GM12801 (cell line): ENCODE data around the gene CTBP1.

Experiments used
- TF ChIP-seq, protein P1 (sequence below): IDR thresholded peaks from one replicate; pipeline ENCODE4 v1.5.1; 2011; ENCODE audit warnings: control low read depth; ENCODE audit not compliant: insufficient read length; ENCODE audit errors: extremely low read depth

Gene CTBP1

DNA sequence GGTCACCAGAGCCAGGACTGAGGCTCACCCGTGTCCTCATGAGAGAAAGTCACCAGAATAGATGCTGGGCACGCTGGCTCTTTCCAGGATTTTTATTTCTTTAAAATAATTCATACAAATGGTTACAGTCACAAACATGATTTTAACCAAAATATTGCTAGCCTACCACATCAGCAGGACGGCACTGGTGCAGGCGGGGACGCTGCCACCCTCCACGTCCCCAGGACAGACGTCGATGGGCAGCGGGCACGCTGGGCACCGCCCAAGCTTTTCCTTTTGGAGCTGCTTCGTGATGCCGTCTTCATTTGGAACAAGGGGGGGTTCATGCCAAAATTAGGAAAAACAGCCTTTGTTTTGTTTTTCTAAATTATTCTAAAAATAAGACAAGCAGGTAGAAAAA lies 37.6 kb downstream of the CTBP1 start:
- TF ChIP-seq, protein P1, sequence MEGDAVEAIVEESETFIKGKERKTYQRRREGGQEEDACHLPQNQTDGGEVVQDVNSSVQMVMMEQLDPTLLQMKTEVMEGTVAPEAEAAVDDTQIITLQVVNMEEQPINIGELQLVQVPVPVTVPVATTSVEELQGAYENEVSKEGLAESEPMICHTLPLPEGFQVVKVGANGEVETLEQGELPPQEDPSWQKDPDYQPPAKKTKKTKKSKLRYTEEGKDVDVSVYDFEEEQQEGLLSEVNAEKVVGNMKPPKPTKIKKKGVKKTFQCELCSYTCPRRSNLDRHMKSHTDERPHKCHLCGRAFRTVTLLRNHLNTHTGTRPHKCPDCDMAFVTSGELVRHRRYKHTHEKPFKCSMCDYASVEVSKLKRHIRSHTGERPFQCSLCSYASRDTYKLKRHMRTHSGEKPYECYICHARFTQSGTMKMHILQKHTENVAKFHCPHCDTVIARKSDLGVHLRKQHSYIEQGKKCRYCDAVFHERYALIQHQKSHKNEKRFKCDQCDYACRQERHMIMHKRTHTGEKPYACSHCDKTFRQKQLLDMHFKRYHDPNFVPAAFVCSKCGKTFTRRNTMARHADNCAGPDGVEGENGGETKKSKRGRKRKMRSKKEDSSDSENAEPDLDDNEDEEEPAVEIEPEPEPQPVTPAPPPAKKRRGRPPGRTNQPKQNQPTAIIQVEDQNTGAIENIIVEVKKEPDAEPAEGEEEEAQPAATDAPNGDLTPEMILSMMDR = no peak

DNA sequence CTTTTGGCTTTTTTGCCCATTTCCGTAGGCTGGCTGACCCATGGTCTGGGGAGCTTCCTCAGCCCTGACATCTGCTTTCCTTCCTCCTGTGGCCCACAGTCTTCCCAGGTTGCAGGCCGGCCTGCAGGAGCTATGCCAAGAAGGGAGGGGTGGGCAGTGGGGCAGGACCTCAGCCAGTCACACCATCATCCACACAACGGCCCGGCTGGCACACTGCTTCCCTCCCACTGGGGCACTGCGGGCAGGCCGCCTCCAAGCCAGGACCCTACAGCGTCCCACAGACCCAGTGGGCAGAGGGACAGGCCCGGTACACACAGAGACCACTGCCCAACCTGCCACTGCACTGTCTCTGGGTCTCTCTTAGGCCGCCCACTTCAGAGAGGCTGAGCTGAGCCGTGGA lies 38.0 kb downstream of the CTBP1 start:
- TF ChIP-seq, protein P1 = no peak

DNA sequence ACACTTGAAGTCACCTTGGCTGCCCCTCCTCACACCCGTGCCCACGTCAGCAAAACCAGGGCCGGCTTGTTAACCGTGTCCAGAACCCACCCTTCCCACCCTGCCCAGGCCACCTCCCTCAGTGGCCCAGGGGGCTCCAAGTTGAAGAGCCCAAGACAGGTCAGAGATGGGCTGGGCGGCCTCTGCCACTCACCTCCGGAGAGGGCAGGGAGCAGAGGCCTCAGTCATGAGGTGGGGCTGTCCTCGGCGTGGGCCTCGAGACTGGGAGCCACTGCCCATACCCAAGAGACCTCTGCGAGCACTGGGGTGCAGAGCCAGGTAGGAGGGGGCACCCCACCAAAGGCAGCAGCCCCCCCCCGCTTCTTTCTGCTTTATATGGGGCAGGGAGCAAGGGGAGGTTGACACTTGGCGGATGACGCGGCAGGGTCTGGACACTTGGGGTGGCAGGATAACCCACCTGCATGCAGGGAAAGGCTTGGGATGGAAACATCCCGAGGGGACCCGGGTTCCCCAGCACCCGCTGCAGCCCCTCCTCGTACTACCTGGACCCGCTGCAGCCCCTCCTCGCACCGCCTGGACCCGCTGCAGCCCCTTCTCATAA lies 38.6 kb downstream of the CTBP1 start:
- TF ChIP-seq, protein P1 = no peak

DNA sequence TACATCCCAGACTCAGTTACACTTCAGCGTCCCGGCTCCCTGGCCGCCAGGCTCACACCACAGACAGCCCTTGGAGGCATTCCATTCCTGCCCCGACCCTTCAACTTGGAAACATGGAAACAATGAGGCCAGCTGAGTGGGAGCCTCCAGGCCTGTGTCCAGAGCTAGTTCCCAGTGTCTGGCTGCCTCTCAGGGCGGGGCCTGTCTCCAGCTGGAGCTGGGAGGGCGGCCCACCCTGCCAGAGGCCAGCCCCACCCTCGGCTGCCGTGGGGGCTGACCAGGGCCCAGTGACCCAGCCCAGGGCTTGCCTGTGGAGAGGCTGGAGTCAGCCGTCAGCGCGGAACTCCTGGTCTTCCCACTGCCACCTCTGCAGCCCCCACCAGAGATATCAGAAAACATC lies 39.1 kb downstream of the CTBP1 start:
- TF ChIP-seq, protein P1 = no peak

DNA sequence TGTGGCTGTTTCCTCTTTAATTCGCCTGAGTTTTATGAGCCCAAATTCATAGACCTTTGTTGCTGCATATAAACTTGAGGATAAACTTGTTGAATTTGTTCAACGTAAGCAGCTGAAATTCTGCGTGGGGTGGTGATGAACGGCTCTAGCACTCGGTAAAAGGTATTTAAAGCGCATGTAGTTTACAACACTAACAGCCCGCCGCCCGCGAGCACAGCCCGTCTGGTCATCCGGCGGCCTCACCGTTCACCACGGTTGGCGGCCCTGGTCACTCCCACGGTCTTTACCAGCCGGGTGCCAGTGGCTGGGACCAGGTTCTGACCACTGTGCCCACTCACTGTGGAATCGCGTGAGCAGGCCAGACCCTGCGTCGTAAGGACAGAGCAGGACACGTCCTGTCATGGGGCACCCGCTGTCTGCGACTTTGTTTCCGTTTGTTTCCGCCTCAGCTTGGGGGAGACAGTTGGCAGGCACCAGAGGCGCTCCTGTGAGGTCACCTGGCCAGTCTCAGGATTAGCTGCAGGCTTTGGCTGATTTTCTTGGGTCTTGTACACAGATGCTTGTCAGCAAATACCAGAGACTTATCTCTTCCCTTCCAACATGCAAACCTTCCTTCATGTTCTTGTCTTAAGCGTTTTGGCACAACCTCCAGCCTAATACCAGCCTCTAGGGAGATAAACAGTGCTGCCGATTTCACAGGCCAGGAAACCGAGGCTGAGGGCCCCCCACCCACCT lies 39.8 kb downstream of the CTBP1 start:
- TF ChIP-seq, protein P1 = no peak

DNA sequence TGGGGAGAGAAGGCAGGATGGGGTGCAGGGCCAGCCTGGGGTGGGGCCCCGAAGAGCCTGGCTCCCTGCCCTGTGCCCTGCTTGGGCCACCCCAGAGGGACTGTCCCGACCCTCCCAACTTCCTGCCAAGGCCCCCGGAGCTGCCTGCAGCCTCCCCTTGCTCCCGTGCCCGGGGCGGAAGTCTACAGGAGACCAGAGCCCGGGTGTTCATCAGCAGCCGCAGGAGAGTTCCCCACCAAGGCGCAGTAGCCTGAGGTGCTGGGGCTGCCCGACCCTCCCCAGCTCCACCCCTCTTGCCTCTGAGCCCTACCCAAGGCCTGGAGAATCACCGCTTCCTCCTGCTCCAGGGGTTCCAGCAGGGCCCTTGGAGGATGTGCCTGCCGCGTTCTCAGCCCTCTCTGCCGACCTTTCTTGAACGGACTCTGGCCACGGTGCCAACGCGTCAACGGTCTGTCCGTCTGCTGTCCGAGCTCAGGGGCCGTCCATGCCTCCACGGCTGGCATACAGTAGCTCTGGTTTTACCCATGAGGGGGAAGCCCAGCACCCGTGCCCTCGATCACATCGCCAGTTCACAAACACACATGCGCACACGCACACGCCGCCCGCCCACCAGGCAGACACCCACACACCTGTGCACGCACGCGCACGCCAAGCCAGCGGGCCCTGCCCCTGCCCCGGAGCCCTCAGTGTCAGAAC lies 40.5 kb downstream of the CTBP1 start:
- TF ChIP-seq, protein P1 = no peak

DNA sequence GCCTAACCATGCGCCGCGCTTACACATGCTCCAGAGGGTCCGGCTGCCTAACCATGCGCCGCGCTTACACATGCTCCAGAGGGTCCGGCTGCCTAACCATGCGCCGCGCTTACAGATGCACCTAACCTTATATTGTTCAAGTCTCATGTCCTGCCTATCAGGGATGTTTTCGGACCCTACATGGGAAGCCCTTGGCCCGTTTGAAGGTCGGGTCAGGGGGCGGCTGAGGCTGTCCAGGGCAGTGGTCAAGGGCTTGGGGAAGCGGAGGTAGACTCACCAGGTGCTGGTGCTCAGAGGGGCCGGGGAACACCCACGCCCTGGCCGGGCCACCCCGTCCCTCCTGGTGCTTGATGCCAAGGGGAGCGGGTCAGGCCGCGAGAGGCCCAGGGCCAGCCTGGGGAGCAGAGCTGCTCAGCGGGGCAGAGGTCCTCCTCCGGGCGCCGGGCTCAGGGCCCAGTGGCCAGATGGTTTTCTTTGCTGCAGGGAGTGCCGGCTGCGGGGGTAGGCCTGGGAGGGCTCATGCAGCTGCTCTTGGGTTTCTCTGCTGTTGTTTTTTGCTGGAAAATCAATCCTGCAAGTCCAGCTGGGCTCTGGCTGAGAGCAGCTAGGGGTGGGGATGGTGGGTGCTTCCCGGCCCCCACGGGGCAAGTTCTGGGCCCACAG lies 41.2 kb downstream of the CTBP1 start:
- TF ChIP-seq, protein P1 = no peak
